Stimulated activated CD4-positive, alpha-beta T cell treated with anti-CD3 and anti-CD28 coated beads, Interleukin-1b, Interleukin-23, amount 100 ng/mL, for 48 hours (primary cell): ENCODE data around the gene SCLY.

Source experiments
- DNase-seq: peaks from one replicate; pipeline ENCODE4 v3.0.0-alpha.2; 2020

SCLY gene

DNA sequence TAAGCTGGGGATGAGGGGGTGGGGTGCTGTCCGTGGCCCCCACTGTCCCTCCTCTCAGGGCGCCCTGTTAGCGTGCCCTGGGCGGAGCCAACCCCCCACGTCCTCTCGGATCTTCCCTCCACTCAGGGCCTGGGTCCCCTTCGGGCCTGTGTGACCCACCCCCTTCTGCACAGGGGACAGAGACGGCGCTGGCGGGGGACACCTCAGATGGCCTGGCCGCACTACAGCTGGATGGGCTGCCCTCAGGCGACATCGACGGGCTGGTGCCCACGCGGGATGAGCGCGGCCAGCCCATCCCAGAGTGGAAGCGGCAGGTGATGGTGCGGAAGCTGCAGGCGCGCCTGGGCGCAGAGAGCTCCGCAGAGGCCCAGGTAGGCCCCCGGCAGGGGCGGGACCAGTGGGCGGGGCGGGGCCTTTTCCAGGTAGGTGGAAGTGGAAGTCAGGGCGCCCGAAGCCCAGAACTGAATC lies 67.8 kb downstream of the SCLY start:
- DNase-seq: no peak

DNA sequence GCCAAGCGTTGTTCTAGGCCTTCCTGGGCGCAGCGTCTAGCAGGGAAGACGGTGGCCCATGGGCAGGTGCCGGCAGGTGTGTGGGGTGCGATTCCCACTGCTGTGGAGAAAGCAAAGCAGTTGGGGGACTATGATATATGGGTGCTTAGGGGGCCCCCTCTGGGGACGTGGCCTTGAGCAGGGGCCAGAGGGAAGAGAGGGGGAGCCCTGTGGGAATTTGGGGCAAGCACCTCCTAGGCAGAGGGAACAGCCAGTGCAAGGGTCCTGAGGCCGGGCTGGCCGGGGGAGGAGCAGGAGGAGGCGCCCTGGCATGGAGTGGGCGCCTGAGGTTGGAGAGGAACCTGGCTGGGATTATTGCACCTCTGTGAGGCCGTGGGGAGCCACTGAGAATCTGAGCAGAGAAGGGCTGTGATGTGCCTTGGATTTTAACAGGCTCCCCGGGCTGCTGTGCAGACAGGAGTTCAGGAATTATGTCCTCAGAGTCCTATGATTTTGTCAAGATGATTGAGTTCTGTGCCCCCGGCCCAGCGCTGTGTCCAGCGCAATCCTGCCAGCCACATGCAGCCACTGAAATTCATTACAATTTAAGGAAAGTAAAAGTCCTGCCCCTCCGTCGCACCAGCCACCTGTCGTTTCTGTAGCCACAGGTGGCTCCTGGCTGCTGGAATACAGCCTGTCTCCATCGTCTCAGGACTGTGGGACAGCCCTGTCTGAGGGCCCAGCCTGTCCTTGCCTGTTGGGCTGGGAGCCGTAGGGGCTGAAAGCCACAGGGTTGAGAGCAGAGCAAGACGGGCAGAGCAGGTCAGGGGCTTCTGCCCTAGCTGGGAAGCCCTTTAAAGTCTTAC lies 68.6 kb downstream of the SCLY start:
- DNase-seq: no peak

DNA sequence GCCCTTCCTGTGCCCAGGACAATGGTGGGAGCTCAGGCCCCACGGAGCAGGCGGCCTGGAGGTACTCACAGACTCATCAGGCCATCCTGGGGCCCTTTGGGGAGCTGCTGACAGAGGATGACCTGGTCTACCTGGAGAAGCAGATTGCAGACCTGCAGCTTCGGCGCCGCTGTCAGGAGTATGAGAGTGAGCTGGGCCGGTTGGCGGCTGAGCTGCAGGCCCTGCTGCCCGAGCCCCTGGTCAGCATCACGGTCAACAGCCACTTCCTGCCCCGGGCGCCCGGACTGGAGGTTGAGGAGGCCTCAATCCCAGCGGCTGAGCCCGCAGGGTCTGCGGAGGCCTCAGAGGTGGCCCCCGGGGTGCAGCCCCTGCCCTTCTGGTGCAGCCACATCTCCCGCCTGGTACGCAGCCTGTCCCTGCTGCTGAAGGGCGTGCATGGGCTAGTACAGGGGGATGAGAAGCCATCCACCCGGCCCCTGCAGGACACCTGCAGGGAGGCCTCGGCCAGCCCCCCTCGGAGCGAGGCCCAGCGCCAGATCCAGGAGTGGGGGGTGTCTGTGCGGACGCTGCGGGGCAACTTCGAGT lies 69.4 kb downstream of the SCLY start:
- no peak for DNase-seq

DNA sequence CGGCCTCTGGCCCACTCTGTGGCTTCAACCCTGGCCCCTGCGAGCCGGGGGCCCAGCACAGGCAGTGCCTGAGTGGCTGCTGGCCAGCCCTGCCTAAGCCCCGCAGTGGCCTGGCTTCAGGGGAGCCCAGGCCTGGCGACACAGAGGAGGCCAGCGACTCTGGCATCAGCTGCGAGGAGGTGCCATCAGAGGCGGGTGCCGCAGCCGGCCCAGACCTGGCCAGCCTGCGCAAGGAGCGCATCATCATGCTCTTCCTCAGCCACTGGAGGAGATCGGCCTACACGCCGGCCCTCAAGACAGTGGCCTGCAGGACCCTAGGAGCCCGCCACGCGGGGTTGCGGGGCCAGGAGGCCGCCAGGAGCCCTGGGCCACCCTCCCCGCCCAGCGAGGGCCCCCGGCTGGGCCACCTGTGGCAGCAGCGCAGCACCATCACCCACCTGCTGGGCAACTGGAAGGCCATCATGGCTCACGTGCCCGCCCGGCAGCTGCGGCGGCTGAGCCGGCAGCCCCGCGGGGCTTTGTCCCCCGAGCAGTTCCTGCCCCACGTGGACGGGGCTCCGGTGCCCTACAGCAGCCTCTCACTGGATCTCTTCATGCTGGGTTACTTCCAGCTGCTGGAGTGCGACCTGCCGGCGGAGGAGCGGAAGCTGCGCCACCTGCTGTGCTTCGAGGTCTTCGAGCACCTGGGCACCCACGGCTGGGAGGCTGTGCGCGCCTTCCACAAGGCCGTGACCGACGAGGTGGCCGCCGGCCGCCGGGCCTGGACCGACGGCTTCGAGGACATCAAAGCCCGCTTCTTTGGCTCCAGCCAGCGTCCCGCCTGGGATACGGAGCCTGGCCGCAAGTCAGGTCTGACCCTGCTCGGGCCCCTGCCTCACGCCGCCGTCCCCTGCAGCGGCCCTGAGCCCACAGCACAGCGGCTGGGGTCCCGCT lies 70.2 kb downstream of the SCLY start:
- no peak for DNase-seq

DNA sequence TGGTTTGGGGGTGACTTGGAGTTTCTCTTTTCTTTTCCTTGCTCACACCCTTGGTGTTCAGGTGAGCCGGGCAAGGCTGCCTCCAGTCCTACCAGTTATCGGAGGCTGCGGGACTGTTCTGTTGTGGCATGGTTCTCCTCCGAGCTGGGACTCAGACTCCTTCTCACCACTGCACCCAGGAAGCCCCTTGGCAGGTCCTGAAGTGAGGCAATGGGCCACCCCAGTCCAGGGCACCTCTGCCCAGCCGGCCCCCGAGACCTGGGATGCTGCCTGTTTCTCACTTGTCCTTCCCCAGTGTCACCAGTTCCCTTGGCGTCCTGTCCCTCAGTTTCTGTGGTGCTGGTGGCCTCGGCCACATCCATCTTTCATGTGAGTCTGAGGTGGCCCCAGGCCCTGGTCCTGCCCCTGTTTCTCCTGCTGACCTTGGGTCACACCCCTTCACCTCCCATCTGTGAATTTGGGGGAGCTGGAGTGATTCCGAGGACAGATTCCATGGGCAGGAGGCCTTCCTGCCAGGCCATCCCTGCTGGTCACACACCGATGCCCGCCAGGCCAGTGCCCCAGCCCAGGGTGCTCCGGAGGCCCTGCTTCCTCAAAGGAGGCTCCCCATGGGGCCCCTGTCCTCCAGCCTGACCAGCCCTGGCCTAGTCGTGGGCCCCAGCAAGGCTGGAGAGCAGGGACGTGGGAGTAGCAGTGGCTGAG lies 71.1 kb downstream of the SCLY start:
- no peak for DNase-seq

DNA sequence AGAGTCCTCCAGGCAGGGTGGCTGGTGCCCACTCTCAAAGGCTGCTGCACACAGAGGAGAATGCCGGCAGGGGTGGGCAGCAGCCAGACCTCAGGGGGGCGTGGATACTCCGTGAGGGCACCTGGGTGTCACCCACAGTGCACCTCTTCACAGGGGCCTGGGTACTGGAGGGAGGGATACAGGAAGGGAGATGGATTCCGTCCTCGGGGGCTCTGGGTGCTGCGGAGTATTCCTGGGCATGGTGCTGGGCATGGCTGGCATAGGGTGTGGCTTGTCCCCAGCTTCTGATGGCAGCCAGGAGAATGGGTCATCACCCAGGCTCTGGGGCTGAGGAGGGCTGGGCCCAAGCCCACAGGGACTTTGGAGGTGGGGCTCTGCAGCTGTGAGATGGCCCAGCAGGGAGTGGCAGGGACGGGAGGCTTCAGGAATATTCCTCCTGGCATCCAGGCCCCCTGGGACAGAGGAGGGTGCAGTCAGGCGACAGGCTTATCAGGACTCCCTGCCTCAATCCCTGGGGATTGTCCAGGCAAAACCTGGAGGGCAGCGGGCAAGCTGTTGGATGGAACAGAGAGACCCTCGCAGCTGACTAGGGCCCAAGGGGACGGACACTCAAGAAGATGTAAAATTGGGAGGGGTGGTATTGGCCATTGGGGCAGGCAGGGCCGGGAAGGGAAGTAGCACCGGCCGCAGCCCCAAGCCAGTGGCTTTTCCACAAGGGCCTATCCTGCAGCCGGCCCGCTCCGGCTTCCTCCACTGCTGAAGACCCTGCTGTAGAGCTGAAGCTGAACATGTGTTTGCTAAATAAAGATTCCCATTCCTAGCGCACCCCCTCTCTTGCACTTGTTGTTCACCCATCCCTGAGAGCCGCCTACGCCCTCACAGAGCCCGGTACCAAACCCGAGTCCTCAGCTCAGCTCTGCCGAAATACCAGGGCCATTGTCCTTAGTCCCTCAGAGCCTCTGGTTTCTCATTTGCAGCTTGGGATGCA lies 72.0 kb downstream of the SCLY start:
- DNase-seq: no peak

DNA sequence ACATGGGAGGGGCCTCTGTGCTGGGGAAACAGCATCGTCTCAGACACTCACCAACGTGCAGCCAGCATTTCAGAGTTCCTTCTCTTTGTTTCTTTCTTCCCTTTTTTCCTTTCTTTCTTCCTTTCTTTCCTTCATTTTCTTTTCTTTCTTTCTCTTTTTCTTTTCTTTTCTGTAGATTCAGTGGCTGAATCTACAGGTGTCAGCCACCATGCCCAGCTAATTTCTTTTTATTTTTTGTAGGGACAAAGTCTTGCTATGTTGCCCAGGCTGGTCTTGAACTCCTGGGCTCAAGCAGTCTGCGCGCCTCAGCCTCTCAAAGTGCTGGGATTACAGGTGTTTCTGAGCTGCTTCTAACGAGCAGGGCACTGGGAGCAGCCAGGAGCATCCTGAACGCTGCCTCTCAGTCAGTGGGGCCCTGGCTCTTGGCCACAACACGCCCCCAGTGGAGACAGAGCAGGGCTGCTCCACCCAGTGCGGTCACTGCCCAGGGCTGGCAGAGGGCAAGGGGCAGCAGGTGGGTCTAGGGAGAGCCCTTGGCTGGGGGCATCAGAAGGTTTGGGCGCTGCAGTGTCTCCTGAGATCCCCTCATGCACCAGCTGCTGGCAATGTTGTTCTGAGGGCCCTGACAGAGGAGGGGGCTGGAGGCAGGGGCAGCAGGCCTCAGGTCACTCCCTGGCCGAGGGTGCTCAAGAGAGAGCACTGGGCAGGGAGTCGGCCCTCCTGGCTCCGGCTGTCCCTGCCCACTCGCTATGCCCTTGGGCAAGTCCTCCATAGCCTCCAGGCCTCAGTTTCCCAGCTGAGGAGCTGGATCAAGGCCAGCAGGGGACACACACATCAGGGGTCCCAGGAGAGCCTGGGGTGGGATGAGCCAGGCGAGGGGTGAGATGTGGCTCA lies 72.9 kb downstream of the SCLY start:
- DNase-seq: no peak

DNA sequence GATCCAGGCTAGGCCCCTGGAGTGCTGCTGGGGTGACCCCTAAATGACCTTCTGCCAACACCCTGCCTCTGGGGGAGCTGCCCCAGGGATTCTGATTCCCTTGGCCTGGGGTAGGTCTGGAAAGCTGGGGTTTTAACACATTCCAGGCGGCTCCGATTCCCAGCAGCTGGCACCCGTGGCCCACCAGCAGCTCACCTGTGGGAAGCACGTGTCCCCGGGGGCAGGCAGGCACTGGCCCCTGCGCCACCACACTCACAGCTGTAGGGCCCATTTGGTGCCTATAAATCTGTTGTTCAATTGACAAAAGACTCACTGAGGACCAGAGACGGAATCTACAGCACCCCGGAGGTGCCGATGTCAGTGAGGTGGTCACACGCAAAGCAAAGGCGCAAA lies 73.6 kb downstream of the SCLY start:
- DNase-seq: no peak

DNA sequence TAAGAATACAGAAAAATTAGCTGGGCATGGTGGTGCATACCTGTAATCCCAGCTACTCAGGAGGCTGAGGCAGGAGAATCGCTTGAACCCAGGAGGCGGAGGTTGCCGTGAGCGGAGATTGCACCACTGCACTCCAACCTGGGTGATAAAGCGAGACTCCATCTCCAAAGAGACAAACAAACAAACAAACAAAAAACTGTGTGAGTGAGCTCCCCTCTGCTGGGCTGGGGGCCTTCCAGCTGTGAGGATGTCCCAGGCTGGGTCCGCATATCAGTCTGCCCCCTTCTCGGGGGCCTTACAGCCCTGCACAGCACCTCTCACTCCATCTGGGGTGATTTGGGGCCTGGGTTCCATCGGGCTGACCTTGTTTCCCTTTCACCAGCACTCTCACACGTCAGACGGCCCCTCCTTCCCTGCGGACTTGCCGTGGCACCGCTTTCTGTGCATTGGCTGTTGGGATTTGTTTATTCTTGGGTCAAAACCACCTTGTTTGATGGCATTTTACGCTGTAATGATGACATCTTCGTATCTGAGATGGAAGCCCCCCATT lies 74.9 kb downstream of the SCLY start:
- no peak for DNase-seq

DNA sequence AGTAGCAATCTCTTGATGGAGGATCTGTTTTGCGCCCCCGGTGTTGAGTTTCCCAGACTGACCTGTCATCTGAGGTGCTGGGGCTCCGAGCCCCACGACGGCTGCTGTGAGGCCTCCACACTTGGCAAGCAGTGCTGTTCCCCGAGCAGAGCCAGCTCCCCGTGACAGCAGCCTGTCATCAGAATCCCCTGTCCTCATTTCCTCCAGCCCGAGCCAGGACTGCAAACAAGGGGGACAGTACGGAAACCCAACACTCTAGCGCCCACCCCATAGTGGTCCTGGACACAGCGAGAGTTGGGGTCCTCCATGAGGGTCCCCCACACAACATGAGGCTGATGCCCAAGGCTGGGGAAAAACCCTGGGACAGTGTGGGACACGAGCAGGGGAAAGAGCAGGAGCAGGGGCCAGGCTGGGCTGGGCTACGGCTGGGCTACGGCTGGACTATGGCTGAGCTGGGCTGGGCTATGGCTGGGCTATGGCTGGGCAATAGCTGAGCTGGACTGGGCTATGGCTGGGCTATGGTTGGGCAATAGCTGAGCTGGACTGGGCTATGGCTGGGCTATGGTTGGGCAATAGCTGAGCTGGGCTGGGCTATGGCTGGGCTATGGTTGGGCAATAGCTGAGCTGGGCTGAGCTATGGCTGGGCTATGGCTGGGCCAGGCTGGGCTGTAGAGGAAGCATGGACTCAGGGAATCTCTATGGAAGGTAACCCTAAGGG lies 76.2 kb downstream of the SCLY start:
- DNase-seq: no peak

DNA sequence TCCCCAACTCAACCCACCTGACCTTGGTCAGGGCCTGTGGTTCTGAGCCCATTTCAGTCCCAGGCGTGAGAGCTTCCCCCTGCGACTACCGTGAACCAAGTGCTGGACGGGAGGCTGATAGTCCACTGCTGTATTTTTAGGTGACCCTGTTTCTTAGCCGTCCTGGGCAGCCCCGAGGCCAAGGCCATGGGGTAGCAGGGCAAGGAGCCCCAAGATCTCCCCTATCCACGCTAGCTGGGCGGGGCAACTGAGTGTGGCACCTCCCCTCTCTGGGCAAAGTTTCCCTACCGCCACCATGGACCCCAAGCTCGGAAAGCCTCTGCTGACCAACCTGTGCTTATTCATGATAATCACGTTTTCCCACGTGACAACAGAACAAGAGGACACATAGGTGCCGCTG lies 77.1 kb downstream of the SCLY start:
- no peak for DNase-seq

DNA sequence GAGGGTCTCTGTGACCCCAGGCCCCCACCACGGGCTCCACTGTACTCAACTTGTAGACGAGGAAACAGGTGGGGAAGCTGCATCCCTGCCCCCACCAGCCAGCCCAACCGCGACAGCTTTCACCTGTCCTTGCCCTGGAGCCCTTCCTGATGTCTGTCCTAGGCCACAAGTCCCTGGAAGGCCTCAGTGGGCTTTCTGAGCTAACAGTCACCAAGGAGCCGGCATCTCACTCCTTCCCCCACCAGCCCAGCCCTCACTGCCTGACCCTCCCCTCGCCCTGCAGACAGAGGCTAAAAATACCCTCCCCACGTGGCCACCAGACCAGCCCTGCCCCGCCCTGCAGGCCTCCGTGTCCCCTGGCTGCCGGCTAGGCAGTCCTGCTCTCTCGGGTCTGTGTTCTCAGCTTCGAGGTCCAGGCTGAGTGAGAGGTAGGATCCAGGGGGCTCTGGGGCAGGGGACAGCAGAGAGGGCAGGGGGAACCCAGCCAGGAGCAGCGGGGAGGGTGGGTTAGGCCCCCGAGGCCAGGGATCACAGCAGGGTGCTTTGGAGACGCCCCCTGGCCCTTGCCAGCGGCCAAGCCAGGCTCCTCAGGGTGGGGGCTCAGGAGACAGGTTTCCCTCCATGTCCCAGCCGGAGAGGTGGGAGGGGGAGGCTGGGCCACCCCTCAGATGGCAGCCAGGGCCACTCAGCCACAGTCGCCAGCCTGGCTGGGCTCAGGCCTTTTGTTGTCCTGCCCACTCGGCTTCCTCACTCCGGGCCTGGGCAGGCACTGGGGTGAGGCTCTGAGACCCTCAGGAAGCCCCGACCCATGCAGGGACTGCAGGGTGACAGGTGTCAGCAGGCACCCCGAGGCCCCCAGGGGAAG lies 77.8 kb downstream of the SCLY start, which contains the start of gene KLHL30:
Gene KLHL30 (plus strand): TSS at position 338 of the 865 bp plus-strand sequence. CDS start 2,087 bp downstream, outside the sequence.
- DNase-seq: no peak

DNA sequence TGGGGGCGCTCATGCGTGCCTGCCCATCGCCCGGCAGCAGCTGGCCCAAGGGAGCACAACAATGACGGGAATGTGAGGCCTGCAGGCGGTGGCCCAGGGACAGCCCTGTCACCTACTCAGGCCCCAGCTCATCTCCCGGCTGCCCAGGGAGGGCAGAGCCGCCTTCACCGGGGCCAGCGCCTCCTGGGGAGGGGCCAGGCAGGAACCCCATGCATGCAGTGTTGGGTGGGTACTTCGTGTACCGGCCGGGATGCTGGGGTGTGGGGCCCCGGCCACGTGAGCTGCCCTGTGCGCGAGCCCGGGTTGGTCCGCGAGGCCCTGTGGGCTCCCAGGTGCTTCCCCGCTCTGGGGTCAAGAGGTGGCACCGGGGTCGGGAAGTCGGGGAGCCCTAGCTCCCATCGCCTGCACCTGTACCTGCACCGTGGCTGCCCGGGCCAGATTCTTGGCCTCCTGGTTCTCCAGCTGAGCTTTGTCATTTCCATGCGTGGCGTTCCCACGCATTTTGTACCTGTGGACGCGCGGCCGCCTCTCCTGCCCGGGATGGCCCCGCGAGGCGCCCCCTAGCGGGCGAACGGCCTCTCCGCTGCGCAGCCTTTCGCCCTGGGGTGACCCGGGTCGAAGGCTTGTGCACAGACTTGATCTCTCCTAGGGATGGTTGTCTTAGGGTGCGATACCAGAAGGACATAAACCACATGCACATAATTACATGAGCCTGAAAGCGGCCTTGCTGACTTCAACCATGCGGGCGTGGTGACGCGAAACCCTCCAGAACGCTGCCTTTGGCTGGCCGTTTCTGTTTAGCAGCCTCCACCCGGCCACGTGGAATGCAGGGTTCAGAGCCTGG lies 78.6 kb downstream of the SCLY start:
- DNase-seq: no peak

DNA sequence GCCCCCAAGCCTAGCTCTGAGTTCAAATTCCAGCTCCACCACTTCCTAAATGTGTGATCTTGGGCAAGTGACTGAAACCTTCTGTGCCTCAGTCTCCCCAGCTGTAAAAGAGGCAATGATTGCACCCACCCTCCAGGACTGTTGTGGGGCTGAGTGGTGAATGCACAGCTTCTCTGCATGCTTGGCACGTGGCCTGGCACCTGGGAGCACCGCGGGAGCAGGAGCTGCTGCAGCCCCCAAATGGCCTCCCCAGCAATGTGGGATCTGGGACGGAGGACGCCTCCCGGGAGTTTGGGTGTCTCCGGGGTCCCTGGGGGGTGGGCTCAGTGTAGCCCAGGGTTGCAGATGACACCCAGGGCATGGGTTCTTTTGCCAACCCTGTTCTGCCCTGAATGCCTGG lies 79.2 kb downstream of the SCLY start:
- DNase-seq: no peak

DNA sequence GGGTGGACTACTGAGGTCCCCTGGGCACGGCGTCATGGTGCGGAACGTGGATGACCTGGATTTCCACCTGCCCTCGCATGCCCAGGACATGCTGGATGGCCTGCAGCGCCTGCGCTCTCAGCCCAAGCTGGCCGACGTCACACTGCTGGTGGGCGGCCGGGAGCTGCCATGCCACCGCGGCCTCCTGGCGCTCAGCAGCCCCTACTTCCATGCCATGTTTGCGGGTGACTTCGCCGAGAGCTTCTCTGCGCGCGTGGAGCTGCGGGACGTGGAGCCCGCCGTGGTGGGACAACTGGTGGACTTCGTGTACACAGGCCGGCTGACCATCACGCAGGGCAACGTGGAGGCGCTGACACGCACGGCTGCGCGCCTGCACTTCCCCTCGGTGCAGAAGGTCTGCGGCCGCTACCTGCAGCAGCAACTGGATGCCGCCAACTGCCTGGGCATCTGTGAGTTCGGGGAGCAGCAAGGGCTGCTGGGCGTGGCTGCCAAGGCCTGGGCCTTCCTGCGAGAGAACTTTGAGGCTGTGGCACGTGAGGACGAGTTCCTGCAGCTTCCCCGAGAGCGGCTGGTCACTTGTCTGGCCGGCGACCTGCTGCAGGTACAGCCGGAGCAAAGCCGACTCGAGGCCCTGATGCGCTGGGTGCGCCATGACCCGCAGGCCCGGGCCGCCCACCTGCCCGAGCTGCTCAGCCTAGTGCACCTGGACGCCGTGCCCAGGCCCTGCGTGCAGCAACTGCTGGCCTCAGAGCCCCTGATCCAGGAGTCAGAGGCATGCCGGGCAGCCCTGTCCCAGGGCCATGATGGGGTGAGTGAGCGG lies 80.1 kb downstream of the SCLY start:
- no peak for DNase-seq

DNA sequence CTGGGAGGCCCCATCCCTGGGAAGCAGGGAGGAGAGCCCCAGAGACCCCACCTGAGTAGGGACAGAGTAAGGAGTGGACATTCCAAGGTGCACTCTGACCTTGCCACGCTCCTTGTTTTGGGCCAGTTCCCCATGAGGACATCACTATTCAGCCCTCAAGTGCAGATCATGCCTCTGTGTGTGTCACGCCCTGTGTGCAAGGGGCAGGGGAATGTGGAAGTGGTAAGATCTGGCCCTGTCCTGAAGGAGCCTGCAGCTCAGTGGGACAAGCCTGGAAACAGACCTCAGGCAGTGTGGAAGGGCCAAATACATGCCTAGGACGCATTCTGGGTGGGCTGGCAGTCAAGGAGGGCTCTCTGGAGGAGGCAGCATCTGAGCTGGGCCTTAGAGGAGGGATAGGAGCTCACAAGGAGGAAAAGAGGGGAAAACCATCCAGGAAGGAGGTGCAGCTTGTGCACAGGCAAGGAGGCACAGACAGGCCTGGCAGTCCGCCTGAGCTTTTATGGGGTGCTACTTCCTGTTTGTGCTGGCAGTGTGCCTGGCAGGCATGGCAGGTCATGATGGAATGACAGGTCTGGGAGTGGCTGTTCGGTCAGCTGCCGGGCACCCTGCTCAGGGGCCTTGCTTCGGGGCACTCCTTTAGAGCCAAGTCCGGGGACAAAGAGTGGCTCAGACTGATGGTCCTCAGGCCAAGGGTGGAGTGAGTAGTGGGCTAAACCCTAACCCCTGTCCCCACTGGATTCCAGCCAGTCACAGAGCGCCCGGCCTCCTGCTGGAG lies 80.9 kb downstream of the SCLY start:
- no peak for DNase-seq
